ENCODE data around the gene B3GLCT.

The B3GLCT gene

GRCh38 chr13:31365630-31366029 is 165.9 kb downstream of the B3GLCT start:
- Histone ChIP-seq H3K4me3 (replicated peaks; ENCODE audit: insufficient read depth, low read length) (no peak overlapping the region), H3K27ac (replicated peaks) (no peak overlapping the region), H3K27me3 (ENCODE audit: insufficient read depth, poor library complexity, severe bottlenecking) (peaks cover 3% of the 10 kb centered on the region)
- TF ChIP-seq POLR2AphosphoS5 (IDR thresholded peaks at IDR 0.05; ENCODE audit: low read depth) (no peak), SPI1 (IDR thresholded peaks at IDR 0.05; ENCODE audit: borderline replicate concordance, low read depth) (no peak), REST (IDR thresholded peaks at IDR 0.05; ENCODE audit: insufficient replicate concordance, low read depth) (no peak), GABPA (IDR thresholded peaks at IDR 0.05; ENCODE audit: low read depth) (no peak)
- TF ChIP-seq, protein P1, sequence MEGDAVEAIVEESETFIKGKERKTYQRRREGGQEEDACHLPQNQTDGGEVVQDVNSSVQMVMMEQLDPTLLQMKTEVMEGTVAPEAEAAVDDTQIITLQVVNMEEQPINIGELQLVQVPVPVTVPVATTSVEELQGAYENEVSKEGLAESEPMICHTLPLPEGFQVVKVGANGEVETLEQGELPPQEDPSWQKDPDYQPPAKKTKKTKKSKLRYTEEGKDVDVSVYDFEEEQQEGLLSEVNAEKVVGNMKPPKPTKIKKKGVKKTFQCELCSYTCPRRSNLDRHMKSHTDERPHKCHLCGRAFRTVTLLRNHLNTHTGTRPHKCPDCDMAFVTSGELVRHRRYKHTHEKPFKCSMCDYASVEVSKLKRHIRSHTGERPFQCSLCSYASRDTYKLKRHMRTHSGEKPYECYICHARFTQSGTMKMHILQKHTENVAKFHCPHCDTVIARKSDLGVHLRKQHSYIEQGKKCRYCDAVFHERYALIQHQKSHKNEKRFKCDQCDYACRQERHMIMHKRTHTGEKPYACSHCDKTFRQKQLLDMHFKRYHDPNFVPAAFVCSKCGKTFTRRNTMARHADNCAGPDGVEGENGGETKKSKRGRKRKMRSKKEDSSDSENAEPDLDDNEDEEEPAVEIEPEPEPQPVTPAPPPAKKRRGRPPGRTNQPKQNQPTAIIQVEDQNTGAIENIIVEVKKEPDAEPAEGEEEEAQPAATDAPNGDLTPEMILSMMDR (IDR thresholded peaks at IDR 0.05; ENCODE audit: insufficient read depth, low read length), result no peak
- DNase-seq (ENCODE audit: low read depth in 1 of 2, low spot score in 1 of 2), result no peak

DNA sequence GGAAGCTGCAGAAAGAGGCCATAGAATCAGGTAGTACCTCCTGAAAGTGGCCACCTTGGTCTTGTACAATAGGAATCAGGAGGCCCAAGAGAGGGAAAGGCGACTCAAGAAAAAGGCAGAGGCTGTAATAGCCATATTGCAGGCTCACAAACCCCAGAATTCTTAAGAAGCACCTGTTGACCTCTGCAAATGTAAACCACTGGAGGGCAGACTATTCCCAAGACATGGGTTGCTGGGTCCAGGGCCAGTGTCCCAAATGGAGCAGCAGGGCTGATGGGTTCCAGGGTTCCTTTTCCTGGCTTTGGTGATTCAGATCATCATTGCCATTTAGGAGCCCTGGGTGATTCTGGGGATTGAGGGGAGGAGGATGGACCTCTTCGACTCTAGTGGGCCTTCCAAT is 167.6 kb downstream of the B3GLCT start:
- H3K27ac ChIP-seq (replicated peaks), result no peak overlapping the region
- H3K27me3 ChIP-seq (ENCODE audit: insufficient read depth, poor library complexity, severe bottlenecking), result peaks cover 3% of the 10 kb centered on the region
- TF ChIP-seq, protein P1 (IDR thresholded peaks at IDR 0.05; ENCODE audit: insufficient read depth, low read length), result no peak
- TF ChIP-seq REST (IDR thresholded peaks at IDR 0.05; ENCODE audit: insufficient replicate concordance, low read depth) (no peak), POLR2AphosphoS5 (IDR thresholded peaks at IDR 0.05; ENCODE audit: low read depth) (no peak), GABPA (IDR thresholded peaks at IDR 0.05; ENCODE audit: low read depth) (no peak), SPI1 (IDR thresholded peaks at IDR 0.05; ENCODE audit: borderline replicate concordance, low read depth) (no peak)

GRCh38 chr13:31369213-31369612 is 169.4 kb downstream of the B3GLCT start:
- Histone ChIP-seq H3K27me3 (ENCODE audit: insufficient read depth, poor library complexity, severe bottlenecking) (peaks cover 3% of the 10 kb centered on the region), H3K27ac (replicated peaks) (no peak overlapping the region), H3K4me3 (replicated peaks; ENCODE audit: insufficient read depth, low read length) (no peak overlapping the region)
- no peak for DNase-seq (ENCODE audit: low read depth in 1 of 2, low spot score in 1 of 2)
- TF ChIP-seq REST (IDR thresholded peaks at IDR 0.05; ENCODE audit: insufficient replicate concordance, low read depth), result no peak
- TF ChIP-seq, protein P1 (IDR thresholded peaks at IDR 0.05; ENCODE audit: insufficient read depth, low read length), result no peak
- no peak for TF ChIP-seq POLR2AphosphoS5 (IDR thresholded peaks at IDR 0.05; ENCODE audit: low read depth)
- TF ChIP-seq GABPA (IDR thresholded peaks at IDR 0.05; ENCODE audit: low read depth), result no peak
- no peak for TF ChIP-seq SPI1 (IDR thresholded peaks at IDR 0.05; ENCODE audit: borderline replicate concordance, low read depth)

More for the DNA sequence above, 167.6 kb downstream of the B3GLCT start:
- no peak for DNase-seq (ENCODE audit: low read depth in 1 of 2, low spot score in 1 of 2)
- H3K4me3 ChIP-seq (replicated peaks; ENCODE audit: insufficient read depth, low read length), result no peak overlapping the region
